Measurements from ENCODE around the gene KCNE3.

DNA sequence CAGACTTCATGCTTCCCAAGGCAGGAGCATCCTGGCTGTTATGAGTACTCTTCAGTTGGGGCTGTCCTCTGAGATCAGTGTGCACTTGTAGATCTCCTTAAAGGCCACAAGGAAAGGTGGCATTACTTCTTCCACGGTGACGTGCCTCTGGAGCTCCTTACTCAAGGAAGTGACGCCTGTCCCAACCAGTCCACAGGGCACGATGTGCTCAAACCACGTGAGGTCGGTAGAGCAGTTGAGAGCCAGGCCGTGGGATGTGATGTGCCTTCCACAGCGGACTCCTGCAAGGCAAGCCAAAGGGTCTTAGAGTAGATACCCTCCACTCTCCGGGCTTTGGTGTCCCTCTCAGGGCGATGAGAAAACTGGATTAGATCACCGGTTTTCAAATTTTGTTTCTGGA is 24.7 kb upstream of the KCNE3 start:
- TF ChIP-seq, protein P1, sequence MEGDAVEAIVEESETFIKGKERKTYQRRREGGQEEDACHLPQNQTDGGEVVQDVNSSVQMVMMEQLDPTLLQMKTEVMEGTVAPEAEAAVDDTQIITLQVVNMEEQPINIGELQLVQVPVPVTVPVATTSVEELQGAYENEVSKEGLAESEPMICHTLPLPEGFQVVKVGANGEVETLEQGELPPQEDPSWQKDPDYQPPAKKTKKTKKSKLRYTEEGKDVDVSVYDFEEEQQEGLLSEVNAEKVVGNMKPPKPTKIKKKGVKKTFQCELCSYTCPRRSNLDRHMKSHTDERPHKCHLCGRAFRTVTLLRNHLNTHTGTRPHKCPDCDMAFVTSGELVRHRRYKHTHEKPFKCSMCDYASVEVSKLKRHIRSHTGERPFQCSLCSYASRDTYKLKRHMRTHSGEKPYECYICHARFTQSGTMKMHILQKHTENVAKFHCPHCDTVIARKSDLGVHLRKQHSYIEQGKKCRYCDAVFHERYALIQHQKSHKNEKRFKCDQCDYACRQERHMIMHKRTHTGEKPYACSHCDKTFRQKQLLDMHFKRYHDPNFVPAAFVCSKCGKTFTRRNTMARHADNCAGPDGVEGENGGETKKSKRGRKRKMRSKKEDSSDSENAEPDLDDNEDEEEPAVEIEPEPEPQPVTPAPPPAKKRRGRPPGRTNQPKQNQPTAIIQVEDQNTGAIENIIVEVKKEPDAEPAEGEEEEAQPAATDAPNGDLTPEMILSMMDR (optimal IDR thresholded peaks at IDR 0.05 in 1 of 3, IDR thresholded peaks at IDR 0.05 in 1 of 3, conservative IDR thresholded peaks at IDR 0.05 in 1 of 3; ENCODE audit: extremely low read depth in 1 of 3, insufficient read depth in 2 of 3, low read length in 3 of 3): no peak
- TF ChIP-seq EZH2 (IDR thresholded peaks at IDR 0.05; ENCODE audit: low read length): no peak

All from keratinocyte (primary cell).